ENCODE data around the gene HAND1.
A peak's percentile ranks its signal among the peaks of the same experiment; 100 is the strongest.

HAND1 gene

GRCh38 chr5:154449786-154450185 is 28.2 kb downstream of the HAND1 start:
- DNase-seq, result no peak

DNA sequence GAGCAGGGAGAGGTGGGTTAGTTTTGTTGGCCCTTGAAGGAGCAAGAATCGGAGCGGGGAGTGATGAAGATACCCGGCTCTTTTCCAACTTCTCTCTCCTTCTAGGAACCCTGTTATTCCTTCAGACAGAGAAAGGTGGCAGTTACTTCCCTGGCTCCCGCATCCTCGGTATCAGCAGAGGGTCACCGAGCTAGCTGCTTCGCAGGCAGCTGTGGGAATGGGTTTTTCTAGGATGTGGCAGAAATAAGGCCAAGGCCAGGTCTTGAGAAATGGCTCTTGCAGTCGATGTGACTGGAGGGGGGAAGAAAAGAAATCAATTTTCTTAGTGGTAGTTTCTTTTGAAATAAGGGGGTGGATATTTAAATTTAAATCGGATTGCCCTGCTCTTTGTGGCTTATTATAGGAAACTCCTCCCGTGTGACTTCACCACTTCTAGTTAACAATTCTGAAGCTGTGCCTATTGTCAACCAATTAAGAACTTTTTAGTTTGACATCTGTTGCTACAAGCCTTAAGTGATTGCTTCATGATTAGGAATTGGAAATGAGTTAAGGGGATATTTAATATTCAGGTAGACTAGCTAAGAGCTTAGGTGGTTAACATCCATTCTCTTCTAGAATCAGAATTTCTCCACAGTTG is 30.8 kb downstream of the HAND1 start:
- no peak for DNase-seq

DNA sequence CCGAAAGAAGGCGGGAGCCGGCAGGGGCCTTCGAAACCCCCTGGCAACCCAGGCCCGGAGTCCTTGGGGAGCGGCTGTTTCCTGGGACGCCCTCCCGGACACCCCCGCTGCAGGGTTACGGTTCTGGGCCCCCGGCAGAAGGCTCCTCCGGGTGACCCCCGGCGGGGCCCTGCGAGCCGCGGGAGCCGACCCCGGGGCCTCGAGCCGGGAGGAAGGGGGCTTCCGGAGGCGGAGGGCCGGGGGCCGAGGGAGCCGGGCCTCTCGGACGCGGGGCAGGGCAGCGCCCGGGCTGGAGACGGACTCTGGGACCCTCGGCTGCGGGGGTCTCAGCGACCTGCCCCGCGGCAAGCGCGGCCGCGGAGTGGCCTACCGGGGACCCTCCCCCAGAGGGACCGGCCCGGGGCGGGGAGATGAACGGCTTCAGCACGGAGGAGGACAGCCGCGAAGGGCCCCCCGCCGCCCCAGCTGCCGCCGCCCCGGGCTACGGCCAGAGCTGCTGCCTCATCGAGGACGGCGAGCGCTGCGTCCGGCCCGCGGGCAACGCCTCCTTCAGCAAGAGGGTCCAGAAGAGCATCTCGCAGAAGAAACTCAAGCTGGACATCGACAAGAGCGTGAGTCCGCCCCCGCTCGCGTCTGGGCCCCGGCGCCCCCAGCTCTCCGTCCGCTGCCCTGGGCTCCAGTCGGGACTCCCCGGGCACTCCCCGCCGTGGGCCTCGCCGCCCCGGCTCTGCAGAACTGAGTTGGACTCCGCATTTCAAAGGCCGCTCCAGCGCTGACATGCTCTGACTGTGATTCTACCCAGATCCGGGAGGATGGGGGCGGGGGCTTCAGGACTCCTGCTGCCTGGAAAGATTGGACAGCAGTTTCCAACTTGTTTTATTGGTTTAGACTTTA is 31.6 kb downstream of the HAND1 start:
- DNase-seq, result no peak

- peak; percentile 75 for DNase-seq
Observed at GRCh38 chr5:154445422-154446194, 32.4 kb downstream of the HAND1 start, which contains the start of gene SAP30L. SAP30L (plus strand) TSS chr5:154445997; CDS start chr5:154446605, 608 bp downstream.

- DNase-seq, result no peak
Observed at GRCh38 chr5:154444556-154445421, 33.2 kb downstream of the HAND1 start.

- no peak for DNase-seq
Observed at GRCh38 chr5:154442801-154443200, 35.2 kb downstream of the HAND1 start.

DNA sequence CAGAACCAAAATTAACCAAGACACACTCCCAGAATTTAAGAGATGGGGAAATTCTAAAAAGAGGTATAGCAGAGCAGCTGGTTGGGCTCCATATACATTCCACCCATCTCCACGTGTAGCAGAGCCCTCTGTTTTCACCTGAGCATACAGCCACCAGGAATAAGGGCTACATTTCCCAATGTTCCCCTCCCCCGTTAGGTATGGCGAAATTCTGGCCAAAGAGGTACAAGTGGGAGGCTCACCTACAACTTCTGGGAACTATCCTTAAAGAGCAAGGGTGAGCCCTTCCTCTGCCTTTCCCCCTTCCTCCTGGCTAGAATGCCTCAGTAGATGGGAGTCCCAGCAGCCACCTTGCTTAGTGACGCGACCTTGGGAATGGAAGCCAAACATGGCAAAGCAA is 37.5 kb downstream of the HAND1 start:
- no peak for DNase-seq

- DNase-seq, result no peak
Observed at GRCh38 chr5:154437281-154437965, 40.6 kb downstream of the HAND1 start.

GRCh38 chr5:154435226-154435625 is 42.8 kb downstream of the HAND1 start:
- no peak for DNase-seq

GRCh38 chr5:154430961-154431630 is 46.9 kb downstream of the HAND1 start:
- no peak for DNase-seq

GRCh38 chr5:154430466-154430865 is 47.6 kb downstream of the HAND1 start:
- no peak for DNase-seq

DNA sequence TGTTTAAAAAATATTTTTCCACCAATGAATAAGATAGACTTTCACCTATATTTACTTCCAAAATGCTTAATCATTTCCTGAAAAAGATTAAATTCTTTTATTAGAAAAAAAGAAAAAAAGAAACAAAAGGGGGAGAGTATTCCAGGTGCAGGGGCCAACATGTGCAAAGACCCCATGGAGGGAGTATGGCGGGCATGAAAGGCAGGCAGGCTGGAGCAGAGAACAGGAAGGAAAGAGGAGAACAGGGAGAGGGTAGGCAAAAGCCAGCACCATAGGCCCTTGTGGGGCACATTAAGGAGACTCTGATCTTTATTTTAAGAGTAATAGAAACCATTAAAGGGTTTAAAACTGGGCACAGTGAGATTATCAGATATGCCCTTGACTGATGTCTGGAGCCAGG is 48.7 kb downstream of the HAND1 start:
- no peak for DNase-seq

GRCh38 chr5:154428208-154428607 is 49.8 kb downstream of the HAND1 start:
- no peak for DNase-seq

Data from NCI-H2171 treated with DMSO at 0.1 percent for 48 hours (cell line).